Non-pigmented ciliary epithelial cell (primary cell): ENCODE results near the gene HNRNPC.
"Not testable (repeated sequence)": the region's sequence is repeated elsewhere in the genome, so short reads cannot be mapped to it uniquely, and the experiment has no call there.

ENCODE experiments used
- DNase-seq: peaks from one replicate; pipeline ENCODE4 v3.0.0-alpha.2; 2010; ENCODE audit warnings: low read depth

HNRNPC gene

DNA sequence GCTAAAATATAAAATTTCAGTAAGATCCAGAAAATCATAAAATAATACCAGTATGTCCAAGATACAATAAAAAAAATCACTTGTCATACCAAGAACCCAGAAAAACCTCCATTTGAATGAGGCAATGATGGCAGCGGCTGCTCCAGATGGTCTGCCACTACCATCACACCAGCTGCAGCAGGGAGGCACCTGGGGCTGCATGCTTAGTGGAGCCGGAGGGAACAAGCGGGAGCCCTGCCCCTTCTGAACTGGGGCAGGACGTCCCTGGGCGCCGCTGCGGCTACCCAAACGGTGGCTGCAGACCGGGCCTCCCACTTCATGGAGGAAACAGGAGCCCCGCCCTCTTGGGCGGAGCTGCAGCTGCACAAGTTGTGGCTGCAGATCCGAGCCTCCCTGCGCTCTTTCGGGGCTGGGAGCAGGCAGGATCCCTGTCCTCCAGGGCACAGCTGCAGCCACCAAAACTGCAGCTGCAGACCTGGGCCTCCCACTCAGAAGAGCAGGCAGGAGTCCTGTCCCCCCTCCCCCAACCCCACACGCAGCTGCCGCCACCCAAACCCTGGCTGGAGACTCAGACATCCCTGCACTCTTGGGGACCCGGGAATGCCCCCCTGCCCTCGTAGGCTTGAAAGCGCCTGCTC, 77.3 kb downstream of the HNRNPC start:
- no peak for DNase-seq

DNA sequence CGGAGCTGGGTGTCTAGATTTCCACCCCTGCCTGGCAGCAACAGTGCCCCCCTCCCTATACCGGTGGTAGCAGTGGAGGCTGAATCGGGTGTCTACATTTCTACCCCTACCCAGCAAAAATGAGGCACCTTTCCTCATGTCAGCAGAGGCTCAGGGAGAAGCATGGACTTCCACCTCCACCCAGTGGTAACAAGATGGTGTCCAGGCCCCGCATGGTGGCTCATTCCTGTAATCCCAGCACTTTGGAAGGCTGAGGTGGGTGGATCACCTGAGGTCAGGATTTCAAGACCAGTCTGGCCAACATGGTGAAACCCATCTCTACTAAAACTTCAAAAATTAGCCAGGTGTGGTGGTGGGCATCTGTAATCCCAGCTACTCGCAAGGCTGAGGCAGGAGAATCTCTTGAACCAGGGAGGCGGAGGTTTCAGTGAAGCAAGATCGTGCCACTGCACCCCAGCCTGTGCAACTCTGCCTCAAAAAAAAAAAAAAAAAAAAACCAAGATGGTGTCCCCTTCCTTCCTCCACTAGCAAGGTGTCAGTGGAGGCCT, 77.9 kb downstream of the HNRNPC start:
- no peak for DNase-seq

DNA sequence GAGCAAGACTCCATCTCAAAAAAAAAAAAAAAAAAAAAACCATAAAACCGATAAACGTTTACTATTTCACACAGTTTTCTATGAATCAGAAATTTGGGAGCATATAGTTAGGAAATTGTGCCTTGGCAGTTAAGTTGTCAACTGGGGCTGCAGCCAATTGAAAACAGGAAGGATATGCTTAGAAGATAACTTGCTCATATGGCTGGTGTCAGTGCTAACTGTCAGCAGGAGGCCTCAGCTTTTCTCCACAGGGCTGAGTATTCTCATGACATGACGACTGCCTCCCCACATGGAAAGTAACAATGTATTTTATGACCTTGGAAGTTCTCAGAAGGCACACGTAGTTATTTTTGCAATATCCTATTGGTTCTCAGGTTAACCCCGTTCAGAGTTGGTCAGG, 83.8 kb downstream of the HNRNPC start:
- DNase-seq: no peak

DNA sequence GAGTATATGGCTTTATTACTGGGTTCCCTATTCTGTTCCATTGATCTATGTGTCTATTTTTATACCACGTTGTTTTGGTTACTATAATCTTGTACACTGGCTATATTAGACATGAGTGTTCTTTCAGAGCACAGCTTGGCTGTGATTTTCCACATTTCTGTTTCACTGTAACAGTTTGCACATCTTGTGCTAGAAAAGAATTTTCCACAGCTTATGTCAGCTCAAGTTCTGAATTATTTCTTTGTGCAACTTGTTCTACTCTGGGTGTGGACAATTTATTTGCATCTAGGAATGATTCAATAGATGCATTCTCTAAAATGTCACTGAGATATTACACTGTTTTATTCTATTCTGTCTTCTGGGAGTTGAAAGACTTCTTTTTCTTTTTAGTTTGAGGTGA, 85.0 kb downstream of the HNRNPC start:
- no peak for DNase-seq

DNA sequence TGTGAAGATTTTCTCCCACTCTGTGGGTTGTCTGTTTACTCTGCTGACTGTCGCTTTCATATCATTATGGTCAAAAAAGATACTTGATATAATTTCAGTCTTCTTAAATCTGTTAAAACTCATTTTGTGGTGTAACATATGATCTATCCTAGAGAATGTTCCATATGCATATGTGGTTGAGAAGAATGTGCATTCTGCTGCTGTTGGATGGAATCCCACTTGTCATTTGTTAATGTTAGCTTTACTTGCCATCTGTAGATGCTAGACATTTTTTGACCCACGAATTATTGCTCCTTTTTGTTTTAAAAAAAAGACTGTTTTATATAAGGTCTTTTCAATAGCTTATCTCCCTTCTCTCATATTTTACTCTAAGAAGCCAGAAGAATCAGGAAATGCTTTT, 87.1 kb downstream of the HNRNPC start:
- no peak for DNase-seq

DNA sequence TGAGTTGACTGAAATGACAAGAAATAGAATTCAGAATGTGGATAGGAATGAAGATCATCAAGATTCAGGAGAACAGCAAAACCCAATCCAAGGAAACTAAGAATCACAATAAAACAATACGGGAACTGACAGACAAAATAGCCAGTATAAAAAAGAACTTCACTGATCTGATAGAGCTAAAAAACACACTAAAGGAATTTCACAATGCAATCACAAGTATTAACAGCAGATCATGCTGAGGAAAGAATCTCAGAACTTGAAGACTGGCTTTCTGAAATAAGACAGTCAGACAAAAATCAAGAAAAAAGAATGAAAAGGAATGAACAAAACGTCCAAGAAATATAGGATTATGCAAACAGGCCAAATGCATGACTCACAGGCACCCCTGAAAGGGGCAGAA, 98.1 kb downstream of the HNRNPC start:
- DNase-seq: no peak

DNA sequence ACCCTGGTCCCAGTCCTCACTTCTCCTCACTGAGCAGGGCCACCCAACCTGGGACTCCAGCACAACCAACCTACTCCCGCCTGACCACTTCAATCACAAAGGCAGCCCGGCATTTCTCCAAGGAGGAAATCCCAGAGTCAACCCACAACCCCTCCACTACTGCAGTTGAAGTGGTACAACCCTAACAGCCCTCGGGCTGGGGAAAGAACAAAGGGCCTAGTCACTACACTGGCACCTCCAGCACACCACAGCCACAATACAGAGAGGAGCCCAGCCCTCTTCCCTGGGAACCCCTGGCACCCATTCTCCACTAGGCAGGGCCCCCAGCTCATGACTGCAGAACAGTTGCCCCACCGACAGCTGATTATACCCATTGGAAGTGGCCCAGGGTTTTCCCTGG, 99.7 kb downstream of the HNRNPC start:
- DNase-seq: no peak

DNA sequence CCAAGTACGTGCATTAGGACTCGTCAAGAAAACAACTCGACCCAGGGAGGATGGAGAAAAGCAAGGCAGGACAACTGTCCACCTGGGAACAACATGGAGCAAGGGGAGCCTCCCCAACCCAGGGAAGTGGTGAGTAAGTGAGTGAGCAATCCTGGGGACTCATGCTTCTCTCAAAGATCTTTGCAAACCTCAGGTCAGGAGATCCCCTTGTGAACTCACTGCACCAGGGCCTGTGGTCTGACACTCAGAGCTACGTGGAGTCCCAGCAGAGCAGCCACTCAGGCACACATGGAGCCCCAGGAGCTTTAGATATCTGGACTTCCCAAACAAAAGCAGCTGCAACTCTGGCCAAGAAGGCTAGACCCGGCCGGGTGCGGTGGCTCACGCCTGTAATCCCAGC, 101.2 kb downstream of the HNRNPC start:
- no peak for DNase-seq

DNA sequence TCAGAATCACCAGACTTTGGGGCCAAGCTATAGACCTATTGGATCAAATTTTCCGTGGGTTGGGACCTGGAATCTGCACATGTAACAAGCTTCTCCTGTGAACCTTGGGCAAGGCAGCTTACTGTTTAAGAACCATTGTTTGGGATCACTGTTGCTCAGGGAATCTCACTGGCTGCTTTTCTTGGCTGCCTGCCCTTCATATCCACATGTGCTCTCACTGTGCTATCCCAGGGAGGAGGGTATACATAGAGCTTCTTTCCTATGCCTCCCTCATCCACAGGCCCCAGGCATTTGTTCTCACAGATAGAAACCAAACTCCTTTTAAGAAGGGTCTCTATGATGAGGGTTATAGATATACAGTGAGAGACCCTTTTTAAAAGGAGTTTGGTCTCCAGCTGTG, 103.6 kb downstream of the HNRNPC start:
- DNase-seq: not testable (repeated sequence)

DNA sequence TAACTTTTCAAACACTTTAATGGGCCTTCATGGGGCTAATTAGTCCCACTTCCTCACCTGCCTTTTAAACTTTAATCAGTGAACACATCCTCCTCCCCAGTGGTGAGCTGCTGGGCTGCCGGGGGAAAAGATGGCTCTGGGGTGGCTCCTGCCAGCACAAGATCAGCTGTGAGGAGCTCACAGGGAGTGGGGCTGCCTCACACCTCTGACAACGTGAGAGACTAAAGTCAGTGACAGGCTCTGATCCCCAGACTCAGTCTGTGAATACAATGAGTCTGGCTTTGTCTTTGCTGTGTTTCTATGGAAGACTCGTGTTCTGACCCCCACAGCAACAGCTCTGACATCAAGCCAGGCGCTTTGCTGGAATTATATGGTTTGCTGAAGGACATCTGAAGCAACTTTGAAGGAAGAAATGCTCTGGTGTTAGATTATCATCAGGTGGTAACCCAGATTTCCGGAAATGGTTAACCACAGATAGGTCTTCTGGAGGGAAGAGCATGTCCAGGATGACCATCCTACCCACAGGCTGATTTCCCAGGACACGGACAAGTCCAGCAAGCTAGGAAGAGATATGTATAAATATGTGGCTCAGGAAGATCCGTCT, 104.1 kb downstream of the HNRNPC start:
- DNase-seq: not testable (repeated sequence)

DNA sequence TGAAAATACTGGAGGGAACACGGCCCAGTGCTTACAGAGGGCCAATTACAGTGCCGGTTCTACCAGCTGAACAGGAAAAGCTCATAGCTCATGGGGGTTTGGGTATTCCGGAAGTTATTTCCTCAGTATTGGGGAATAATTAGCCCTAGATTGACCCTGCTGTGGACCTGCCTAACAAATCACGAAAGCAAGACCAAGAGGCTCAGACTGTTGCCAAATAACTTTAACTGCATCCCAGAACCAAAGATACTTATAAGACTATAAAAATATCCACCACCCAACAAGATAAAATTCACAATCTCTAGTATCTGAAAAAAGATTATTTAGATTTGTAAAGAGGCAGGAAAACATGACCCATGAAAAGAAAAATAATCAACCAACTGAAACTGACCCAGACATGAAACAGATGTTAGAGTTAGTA, 105.4 kb downstream of the HNRNPC start:
- no peak for DNase-seq

DNA sequence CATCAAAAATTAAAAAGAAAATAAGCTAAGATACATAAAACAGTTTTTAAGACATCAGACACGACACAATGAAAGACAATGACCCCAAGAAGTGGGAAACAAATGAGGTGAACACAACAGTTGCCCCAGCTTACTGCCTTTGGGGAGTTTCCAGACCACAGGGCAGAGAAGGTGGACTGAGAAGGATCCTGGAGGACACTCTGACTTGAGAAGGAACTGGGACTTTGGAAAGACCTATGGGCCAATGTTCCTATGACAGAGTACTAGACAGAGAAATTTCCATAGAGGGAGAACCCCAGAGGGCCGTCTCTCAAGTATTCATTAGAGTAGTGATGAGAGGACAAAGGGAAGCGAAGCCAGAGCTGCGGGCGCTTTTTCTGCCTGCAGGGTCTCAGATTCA, 107.2 kb downstream of the HNRNPC start:
- DNase-seq: no peak

DNA sequence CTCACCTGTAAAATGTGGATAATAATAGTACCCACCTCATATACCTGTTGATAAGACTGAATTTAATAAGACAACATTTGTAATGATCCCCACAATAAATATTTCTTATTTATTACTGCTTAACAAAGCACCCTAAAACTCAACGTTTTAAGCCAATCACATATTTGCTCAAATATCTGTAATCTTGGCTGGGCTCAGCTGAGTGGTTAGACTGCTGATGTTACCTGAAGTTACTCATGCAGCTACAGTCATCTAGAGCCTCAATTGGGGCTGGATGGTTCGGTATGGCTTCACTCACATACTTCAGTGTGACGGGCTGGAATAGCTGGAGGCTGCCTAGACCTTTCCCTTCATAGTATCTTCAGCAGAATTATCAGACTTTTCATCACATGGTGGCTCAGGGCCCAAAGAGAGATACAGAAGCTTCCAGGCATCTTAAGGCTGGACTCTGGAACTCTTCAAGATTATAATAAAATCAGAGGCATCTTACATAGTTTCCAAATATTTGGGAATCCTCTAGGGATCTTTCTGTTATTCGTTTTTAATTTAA, 109.1 kb downstream of the HNRNPC start:
- DNase-seq: no peak
